Left colon (tissue), 2 donors: ENCODE results near the gene PFN3. TPM values are rescaled to one million over a fixed set of nuclear protein-coding genes. Genes with fewer than 3 reads are reported as not detected.
"Not testable (repeated sequence)": the region's sequence is repeated elsewhere in the genome, so short reads cannot be mapped to it uniquely, and the experiment has no call there.

ENCODE experiments used
- ATAC-seq: fragments of 200-7000 bp; cut with Tn5 transposase; one replicate; pipeline ENCODE4 v1.9.1; 2020; ENCODE audit warnings: mild to moderate bottlenecking, moderate library complexity
- DNase-seq, 2 donors: peaks; one replicate each; pipeline ENCODE4 v3.0.0-alpha.2; 2020
- intact Hi-C, 2 donors: fragments of 100-400 bp; cut with DNase I in 1 of 2; cut with micrococcal nuclease in 1 of 2; formaldehyde crosslinking; loops; one replicate each; pipeline versions ENCODE4 v1.11.2 to v1.14.0; 2022; cut with DNase I, micrococcal nuclease
- total RNA-seq, 2 donors: library from RNA; stranded (reverse); fragmentation: NEBNext Ultra II Directional; extraction: Animal tissue kit (Norgen Biotek cat#: 25700); gene quantifications; one replicate each; pipeline ENCODE4 v1.2.1, GENCODE V29; 2021
- donor health status: DM: no; HTN: no; CAD: no.
- donor health status: DM: yes; HTN: yes; CAD: no.

PFN3 gene
- total RNA-seq, 2 donors from 2014 or later, result not detected

GRCh38 chr5:177383181-177383580 lies 17.3 kb downstream of the PFN3 start:
- intact Hi-C loops, result no loop called here
- DNase-seq, result no peak
- no peak for ATAC-seq

- DNase-seq, result no peak
- intact Hi-C loops, result no loop called here
- peak; percentile 69 for ATAC-seq
These were observed 17.9 kb downstream of the PFN3 start for GRCh38 chr5:177382423-177383029.

- intact Hi-C loops, result no loop called here
- no peak for DNase-seq
- ATAC-seq, result no peak
These were observed 19.7 kb downstream of the PFN3 start for GRCh38 chr5:177380805-177381126.

- no peak for ATAC-seq
- intact Hi-C loops, result no loop called here
- no peak for DNase-seq
These were observed 21.3 kb downstream of the PFN3 start for GRCh38 chr5:177378884-177379883.

GRCh38 chr5:177377851-177378776 lies 22.3 kb downstream of the PFN3 start:
- DNase-seq, result no peak
- intact Hi-C loops, result no loop called here
- ATAC-seq, result no peak

GRCh38 chr5:177376107-177376506 lies 24.4 kb downstream of the PFN3 start:
- no peak for DNase-seq
- ATAC-seq, result no peak
- intact Hi-C loops, result no loop called here

GRCh38 chr5:177375516-177375915 lies 24.9 kb downstream of the PFN3 start:
- intact Hi-C loops, ATAC-seq, DNase-seq: not testable (repeated sequence)

- ATAC-seq (no peak), DNase-seq (no peak)
- intact Hi-C loops, result no loop called here
These were observed 26.2 kb downstream of the PFN3 start for GRCh38 chr5:177374211-177374610.

- intact Hi-C loops, result no loop called here
- no peak for DNase-seq
- ATAC-seq, result no peak
These were observed 26.7 kb downstream of the PFN3 start for GRCh38 chr5:177373806-177374205.

- no peak for ATAC-seq
- no peak for DNase-seq
- intact Hi-C loops, result no loop called here
These were observed 27.6 kb downstream of the PFN3 start for GRCh38 chr5:177372910-177373309.

GRCh38 chr5:177372034-177372896 lies 28.2 kb downstream of the PFN3 start:
- ATAC-seq (no peak), DNase-seq (no peak)
- intact Hi-C loops, result no loop called here

GRCh38 chr5:177371120-177372033 lies 29.1 kb downstream of the PFN3 start:
- ATAC-seq (no peak), DNase-seq (peak in 1 of 2 donors; percentile 39)

GRCh38 chr5:177370488-177371119 lies 29.9 kb downstream of the PFN3 start:
- intact Hi-C loops, result no loop called here
- ATAC-seq, result peak; percentile 80
- DNase-seq, result peak; percentile 90

More at GRCh38 chr5:177371120-177372033, 29.1 kb downstream of the PFN3 start:
- intact Hi-C loops, result no loop called here

- intact Hi-C loops, result loop anchor here in 1 of 2 donors (10.0 kb wide), 1 partner anchor 55 kb away; the partner anchor contains the start of gene MXD3
- no peak for ATAC-seq
- DNase-seq, result no peak
These were observed 30.6 kb downstream of the PFN3 start for GRCh38 chr5:177369645-177370440.

- DNase-seq (peak in 1 of 2 donors; percentile 44), ATAC-seq (no peak)
- intact Hi-C loops, result loop anchor here in 1 of 2 donors (10.0 kb wide), 1 partner anchor 54 kb away; the partner anchor contains the start of gene MXD3
These were observed 31.4 kb downstream of the PFN3 start for GRCh38 chr5:177368869-177369644.
